ENCODE measurements around the gene KIAA1614.

GRCh38 chr1:180911640-180912191, 981 bp upstream of the KIAA1614 start:
- no peak for TF ChIP-seq CTCF (IDR thresholded peaks at IDR 0.05)
- no peak for TF ChIP-seq POLR2AphosphoS5 (IDR thresholded peaks at IDR 0.05)
